HG03097 (cell line): ENCODE data around the gene TWF2.

Experiments used
- ATAC-seq: cut with Tn5 transposase; IDR thresholded peaks from one replicate; pipeline ENCODE4 v1.9.1; 2021; ENCODE audit not compliant: unreplicated experiment, low FRiP score

TWF2 gene

GRCh38 chr3:52225452-52226228 lies 13.3 kb downstream of the TWF2 start, which contains the start of gene TLR9:
Gene TLR9 (minus strand): TSS chr3:52225645. CDS start chr3:52225529, 116 bp downstream.
- peak; percentile 68 for ATAC-seq

DNA sequence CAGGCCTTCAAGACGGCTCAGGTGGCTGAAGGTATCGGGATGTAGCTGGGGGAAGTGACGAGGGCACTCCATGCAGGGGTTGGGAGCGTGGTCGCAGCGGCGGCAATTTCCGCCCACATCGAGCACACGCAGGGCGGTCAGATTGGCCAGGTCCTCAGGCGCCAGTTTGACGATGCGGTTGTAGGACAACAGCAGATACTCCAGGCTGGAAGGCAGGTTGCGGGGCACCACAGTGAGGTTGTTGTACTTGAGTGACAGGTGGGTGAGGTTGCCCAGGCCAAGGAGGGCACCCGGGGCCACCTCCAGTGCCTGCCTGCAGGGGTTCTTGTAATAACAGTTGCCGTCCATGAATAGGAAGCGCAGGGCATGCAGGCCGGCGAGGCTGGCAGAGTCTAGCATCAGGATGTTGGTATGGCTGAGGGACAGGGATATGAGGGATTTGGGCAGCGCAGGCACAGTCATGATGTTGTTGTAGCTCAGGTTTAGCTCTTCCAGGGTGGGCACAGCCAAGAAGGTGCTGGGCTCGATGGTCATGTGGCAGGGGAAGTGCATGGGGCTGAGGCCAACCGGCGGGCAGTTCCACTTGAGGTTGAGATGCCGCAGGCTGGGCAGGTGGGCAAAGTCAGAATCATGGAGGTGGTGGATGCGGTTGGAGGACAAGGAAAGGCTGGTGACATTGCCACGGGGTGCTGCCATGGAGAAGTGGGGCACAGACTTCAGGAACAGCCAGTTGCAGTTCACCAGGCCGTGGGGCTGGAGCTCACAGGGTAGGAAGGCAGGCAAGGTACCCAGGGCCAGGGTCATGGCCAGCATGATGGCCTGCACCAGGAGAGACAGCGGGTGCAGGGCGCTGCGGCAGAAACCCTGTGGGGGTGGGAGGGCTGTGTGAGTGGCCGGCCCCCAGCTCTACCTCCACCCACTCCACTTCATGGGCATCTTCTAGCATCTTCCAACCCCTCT lies 15.2 kb downstream of the TWF2 start:
- ATAC-seq = no peak

- no peak for ATAC-seq
Observed at GRCh38 chr3:52222319-52223221, 16.4 kb downstream of the TWF2 start.

DNA sequence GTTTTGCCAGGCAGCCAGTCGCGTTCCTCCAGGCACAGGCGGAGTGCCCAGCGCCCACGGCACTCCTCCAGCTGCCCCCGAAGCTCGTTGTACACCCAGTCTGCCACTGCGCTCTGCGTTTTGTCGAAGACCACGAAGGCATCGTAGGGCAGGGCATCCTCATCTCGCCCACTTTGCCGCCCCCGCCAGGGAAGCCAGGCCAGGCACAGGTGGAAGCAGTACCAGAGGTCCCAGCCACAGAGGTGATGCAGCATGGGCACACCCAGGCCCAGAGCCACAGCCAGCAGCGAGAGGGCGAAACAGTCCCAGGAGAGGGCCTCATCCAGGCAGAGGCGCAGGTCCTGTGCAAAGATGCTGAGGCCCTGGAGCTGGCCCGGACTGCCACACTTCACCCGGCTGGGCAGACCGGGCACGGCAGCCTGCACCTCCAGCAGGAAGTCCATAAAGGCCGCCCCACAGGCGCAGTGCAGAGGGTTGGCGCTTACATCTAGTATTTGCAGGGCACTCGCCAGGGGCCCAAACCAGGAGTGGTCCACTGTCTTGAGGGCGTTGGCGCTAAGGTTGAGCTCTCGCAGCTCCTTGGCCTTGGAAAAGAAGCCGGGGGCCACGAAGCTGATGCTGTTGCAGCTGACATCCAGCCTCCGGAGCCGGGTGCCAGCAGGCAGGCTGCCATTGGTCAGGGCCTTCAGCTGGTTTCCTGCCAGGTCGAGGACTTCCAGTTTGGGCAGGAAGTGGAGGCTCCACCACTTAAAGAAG lies 17.2 kb downstream of the TWF2 start:
- ATAC-seq = no peak

DNA sequence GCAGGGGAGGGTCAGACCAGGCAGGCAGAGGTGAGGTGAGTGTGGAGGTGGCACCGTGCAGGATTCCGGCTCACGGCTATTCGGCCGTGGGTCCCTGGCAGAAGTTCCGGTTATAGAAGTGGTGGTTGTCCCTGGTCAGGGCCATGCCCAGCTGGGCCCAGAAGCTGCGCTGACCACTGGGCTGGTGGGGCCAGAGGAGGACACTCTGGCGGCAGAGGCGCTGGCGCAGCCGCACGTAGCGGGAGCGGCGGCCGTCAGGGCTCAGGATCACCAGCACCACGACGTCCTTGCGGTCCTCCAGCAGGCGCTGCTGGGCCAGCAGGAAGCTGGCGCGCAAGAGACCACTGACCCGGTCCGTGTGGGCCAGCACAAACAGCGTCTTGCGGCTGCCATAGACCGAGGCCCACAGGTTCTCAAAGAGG lies 17.8 kb downstream of the TWF2 start:
- no peak for ATAC-seq

DNA sequence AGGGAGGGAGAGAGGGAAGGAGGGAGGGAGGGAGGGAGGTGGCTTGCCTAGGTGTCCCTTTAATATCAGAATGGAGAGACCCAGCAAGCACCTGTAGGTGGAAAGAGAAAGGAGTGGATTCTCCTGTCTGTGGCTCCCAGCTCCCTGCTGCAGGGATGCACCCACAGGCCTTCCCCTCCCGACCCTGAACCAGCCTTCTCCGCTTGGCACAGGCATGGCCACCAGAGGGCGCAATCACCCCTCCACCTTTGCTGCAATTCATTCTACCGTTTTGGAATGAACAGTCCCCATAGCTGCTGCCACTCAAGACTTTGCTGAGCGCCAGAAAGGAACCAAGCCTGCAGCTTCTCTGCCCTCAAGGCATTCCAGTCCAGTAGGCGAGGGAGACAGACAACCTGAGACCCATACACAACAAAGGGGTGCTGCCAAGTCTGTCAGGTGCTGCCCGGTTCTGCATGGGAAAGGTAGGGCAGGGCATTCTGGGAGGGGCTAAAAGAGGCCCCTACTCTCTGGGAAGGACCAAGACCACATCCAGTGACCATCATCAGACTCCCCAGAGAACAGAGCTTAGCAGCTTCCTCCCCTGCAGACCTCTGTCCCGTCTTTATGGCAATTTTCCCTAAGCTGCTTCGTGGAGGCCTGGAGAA lies 18.5 kb downstream of the TWF2 start:
- no peak for ATAC-seq

DNA sequence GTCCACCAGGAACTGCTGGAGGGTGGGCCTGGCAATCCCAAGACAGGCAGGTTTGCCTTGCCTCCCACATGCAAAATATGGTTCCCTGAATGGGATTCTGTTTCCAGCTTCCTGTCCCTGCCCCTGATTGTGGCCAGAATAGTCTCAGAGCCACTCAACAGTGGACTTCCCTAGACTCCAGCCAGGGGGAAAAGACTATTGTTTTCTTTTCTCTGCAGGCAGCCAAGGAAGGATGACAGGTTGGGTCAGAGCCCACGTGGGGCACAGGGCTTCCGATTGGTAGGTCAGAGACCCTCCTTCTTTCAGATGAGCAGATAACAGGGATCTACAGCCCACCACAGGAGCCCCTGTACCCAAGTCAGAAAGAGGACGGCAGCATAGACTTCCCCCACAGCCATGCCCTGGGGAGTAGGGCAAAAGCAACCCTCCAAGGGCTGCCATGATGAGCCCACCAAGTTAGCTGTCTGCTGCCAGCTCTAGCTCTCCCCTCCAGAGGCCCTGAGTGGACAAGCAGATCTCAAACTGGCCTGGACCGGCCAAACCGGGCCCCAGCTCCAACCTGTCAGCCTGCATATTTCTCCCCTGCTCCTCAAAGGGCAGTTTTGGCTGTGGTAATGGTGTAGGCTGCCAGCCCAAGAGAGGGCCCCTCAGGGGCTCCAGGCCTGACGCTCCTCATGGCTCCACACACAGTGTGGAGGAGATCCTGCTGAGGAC lies 19.9 kb downstream of the TWF2 start:
- ATAC-seq = no peak

DNA sequence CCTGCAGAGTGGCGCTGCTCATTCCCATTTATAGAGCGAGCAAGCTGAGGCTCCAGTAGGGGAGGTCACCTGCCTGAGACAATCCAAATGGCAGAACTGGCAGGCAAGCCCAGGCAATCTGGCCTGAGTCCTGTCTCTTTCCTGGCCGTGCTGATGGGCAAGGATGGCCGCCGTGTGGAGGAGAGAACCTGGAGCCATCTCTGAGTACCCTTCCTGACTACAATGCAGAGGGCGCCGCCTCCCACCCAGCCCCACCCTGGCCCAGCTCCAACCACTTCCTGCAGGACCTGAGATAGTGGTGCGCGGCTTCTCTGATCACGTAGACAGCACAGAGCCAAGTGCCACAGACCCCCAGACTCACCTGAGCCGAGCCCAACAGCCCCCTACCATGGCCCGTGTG lies 20.5 kb downstream of the TWF2 start:
- ATAC-seq = no peak

DNA sequence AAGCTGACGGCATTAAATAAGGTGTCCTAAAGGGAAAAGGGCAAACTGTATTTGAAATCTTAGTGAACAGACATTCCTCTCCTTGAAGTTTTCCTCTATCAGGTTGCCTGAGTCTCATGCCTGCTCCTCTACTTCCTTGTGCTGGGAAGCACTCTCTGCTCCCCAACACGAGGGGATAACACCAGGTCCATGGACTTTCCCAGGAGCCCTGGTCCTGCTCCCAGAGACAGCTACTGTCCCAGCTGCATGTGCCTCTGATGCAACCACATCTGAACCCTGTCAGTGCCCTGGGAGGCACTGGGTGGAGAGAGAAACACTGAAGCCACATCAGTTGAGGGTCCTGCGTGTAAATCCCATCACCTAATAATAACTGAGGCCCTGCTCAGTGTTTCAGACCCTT lies 20.9 kb downstream of the TWF2 start:
- no peak for ATAC-seq

DNA sequence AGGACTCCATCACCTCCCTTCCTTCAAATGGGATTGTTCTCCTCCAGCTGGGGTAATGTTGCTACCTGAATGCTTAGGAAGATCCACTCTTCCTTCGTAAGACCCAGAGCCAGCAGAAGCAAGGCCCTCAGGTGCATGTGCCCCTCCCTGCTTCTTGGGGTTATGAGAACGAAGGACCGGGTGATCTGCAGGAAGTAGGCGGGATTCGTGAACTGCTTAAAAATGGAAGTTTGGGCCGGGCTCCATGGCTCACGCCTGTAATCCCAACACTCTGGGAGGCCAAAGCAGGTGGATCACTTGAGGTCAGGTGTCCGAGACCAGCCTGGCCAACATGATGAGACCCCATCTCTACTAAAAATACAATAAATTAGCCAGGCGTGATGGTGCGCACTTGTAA lies 21.6 kb downstream of the TWF2 start:
- no peak for ATAC-seq

DNA sequence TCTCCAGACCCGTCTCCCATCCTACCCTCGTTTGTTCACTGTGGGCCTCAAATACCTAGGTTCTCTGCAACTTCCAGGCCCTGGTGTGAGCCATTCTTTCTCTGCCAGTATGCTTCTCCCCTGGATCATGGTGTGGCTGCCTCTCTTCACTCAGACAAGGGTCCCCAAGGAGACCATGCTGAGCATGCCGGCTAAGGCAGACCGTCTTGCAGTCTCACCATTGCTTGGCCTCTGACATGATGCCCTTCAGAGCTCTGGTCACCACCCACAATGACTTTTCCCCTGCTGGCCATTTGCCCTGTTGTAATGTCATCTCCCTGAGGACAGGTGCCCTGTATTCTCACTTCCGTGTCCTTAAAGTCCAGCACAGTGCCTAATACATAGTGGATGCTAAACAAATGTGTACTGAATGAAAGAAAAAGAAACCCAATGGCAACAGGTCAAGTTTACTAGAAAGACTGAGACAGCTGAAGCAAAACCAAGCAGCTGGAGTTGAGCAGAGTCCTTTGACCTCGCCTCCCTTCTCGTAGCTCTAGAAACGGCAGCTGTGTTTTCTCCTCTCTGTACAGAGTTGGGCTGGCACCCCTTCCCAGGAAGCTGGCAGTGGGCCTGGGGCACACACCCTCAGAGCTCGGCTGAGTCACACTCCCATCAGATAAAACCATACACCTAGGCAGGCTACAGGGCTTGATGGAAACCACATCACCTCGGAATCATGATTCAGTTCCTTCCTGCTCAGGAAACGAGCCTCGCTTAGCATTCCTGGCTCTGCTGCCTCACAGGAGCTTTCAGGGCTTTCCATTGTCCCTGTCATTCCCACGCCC lies 22.2 kb downstream of the TWF2 start:
- no peak for ATAC-seq

DNA sequence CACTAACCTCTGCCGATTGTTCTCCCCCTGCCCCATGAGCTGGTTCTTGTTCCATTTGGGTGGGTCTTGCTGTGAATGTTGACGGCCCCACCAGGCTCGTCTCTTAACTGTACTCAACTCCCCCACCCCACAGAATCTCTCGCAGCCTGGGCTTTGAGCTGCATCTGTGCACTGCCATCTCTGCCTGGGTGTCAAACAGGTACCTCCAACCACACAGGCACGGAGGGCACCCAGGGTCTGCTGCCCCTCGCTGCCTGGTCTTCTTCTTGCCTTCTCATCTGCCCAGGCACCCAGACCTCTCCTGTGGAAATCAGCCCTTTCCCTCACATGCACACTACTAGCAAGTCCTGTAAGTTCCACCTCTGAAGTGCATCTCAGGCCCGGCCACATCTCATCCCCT lies 23.6 kb downstream of the TWF2 start:
- ATAC-seq = no peak

DNA sequence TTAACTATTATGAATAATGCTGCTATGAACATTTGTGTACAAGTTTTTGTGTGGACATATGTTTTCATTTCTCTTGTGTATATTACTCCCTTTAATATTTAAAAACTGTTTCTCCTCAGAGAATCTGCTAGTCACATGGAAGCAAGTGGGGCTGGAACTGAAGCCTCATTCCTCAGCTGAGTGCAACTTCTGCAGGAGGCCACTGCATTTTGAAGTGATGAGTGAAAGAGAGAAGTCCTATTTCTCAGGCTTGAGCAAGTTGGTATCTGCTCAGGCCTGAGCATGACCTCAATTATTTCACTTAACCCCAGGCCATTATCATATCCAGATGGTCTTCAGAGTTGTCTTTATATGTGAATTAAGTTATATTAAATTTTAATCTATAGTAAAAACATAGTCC lies 25.1 kb downstream of the TWF2 start:
- no peak for ATAC-seq

DNA sequence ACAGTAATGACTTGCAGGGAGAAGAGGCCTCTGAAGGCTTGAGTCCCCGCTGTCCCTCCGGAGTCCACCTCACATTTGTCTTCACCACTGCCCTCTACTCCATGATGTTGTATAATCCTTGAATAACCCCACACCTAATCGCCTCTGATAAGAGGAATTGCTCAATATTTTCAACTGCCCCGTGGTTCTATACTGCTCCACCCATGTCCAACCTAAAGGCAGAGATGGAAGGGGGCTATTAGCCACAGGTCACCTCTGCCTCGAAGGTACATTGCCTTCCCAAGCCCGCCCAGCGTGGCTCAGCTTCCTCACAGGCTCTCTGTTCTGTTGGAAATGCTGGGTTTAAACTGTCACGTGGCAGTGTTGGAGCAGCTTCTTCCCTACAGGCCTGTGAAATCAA lies 26.0 kb downstream of the TWF2 start:
- no peak for ATAC-seq

DNA sequence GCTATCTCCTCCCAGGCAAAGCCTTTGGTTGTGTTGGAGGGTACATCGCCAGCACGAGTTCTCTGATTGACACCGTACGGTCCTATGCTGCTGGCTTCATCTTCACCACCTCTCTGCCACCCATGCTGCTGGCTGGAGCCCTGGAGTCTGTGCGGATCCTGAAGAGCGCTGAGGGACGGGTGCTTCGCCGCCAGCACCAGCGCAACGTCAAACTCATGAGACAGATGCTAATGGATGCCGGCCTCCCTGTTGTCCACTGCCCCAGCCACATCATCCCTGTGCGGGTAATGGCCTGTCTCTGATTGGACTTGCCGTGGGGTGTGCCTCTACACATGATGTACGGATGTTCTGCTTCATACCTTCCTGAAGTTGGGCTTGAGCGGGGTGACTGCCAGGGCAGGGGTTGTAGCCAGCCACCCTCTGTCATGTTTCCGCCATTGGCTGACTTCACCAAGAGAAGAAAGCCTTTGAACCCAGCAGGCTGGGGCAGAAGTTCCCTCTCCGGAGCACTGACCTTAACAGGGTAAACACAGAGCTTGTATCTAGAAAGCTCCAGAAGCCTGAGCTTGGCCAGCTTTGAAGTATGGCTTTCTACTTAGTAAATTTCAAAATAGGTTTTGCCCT lies 27.6 kb downstream of the TWF2 start:
- no peak for ATAC-seq

DNA sequence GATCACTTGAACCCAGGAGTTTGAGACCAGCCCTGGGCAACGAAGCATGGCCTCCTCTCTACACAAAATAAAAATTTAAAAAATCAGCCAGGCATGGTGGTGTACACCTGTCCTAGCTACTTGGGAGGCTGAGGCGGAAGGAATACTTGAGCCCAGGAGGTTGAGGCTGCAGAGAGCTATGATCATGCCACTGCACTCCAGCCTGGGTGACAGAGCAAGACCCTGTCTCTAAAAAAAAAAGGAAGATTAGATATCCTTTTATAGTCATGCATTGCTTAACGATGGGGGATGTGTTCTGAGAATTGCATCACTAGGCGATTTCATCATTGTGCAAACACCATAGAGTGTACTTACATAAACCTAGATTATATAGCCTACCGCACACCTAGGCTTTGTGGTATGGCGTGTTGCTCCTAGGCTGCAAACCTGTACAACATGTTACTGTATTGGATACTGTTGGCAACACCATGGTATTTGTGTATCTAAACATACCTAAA lies 28.4 kb downstream of the TWF2 start:
- no peak for ATAC-seq

DNA sequence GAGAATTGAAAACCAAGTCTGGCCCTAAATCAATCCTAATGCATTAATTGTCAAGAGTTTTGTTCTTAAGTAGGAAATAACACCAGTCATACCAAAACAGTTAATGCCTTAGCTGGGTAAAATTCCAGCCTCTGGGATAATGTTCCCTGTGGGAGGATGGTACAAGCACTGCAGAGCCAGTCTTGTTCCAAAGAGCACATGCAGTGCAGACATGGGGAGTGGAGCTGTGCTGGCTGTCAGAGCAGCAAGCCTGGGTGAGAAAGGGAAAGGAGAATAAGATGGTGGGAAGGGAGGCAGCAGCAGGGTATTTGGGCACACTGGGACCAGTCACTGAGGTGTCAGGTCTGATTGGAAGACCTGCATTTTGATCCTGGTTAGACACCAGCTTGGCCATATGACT lies 28.9 kb downstream of the TWF2 start:
- no peak for ATAC-seq
